Measurements from ENCODE around the gene IQGAP3.

GRCh38 chr1:156554971-156555370, 17.4 kb downstream of the IQGAP3 start:
- TF ChIP-seq, protein P1, sequence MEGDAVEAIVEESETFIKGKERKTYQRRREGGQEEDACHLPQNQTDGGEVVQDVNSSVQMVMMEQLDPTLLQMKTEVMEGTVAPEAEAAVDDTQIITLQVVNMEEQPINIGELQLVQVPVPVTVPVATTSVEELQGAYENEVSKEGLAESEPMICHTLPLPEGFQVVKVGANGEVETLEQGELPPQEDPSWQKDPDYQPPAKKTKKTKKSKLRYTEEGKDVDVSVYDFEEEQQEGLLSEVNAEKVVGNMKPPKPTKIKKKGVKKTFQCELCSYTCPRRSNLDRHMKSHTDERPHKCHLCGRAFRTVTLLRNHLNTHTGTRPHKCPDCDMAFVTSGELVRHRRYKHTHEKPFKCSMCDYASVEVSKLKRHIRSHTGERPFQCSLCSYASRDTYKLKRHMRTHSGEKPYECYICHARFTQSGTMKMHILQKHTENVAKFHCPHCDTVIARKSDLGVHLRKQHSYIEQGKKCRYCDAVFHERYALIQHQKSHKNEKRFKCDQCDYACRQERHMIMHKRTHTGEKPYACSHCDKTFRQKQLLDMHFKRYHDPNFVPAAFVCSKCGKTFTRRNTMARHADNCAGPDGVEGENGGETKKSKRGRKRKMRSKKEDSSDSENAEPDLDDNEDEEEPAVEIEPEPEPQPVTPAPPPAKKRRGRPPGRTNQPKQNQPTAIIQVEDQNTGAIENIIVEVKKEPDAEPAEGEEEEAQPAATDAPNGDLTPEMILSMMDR (IDR thresholded peaks at IDR 0.05) = no peak
- no peak for TF ChIP-seq EZH2 (IDR thresholded peaks at IDR 0.05; ENCODE audit: borderline replicate concordance, insufficient read depth, low read depth, low read length, poor library complexity, severe bottlenecking)
